Ectodermal cell (in vitro differentiated cells): ENCODE results near the gene TPST2.
"Not testable (repeated sequence)": the region's sequence is repeated elsewhere in the genome, so short reads cannot be mapped to it uniquely, and the experiment has no call there.

ENCODE experiments used
- H3K27ac ChIP-seq: 2 replicates; pipeline ENCODE4 v1.7.0; 2013; ENCODE audit warnings: mild to moderate bottlenecking, low read depth, low read length; ENCODE audit not compliant: insufficient read depth, poor library complexity, severe bottlenecking
- H3K27me3 ChIP-seq: 2 replicates; pipeline ENCODE4 v1.7.0; 2013; ENCODE audit warnings: mild to moderate bottlenecking, low read length; ENCODE audit not compliant: insufficient read depth, control insufficient read depth, poor library complexity, severe bottlenecking
- H3K36me3 ChIP-seq: one replicate; pipeline ENCODE4 v1.7.0; 2013; ENCODE audit warnings: low read length; ENCODE audit not compliant: control insufficient read depth, insufficient read depth
- H3K4me1 ChIP-seq: one replicate; pipeline ENCODE4 v1.7.0; 2013; ENCODE audit warnings: low read length; ENCODE audit not compliant: control insufficient read depth, insufficient read depth
- H3K4me3 ChIP-seq: 2 replicates; pipeline ENCODE4 v1.7.0; 2013; ENCODE audit warnings: low read depth, low read length, control low read depth; ENCODE audit not compliant: insufficient read depth
- H3K9me3 ChIP-seq: 2 replicates; pipeline ENCODE4 v1.7.0; 2013; ENCODE audit warnings: mild to moderate bottlenecking, low read length, moderate library complexity; ENCODE audit not compliant: control insufficient read depth
- WGBS, 2 experiments: methylation state at CpG; one replicate each; pipeline ENCODE4 v1.1.7; 2013; ENCODE audit warnings: missing lambda C conversion rate in 2 of 2; 5-methylcytosine and 5-hydroxymethylcytosine counted together

The TPST2 gene

GRCh38 chr22:26621663-26622062 is 31.7 kb upstream of the TPST2 start, which contains the start of gene CRYBA4:
Gene CRYBA4 (plus strand): TSS chr22:26621963. CDS start chr22:26622597, 634 bp downstream.
- WGBS, 2 experiments = 48 to 51% methylated on average over 7 of the region's 7 CpGs

GRCh38 chr22:26620197-26620596 is 30.3 kb upstream of the TPST2 start:
- H3K4me1 ChIP-seq = peaks cover 27% of the 10 kb centered on the region
- H3K27me3 ChIP-seq = no peaks in the 10 kb centered on the region
- H3K9me3 ChIP-seq = no peaks in the 10 kb centered on the region
- no peak overlapping the region for H3K27ac ChIP-seq
- WGBS, 2 experiments = 84 to 95% methylated on average over 1 to 2 of the region's 2 CpGs
- H3K4me3 ChIP-seq = no peak overlapping the region
- H3K36me3 ChIP-seq = no peaks in the 10 kb centered on the region

More at GRCh38 chr22:26621663-26622062, 31.7 kb upstream of the TPST2 start, which contains the start of gene CRYBA4:
- Histone ChIP-seq H3K27me3 (no peaks in the 10 kb centered on the region), H3K27ac (no peak within 1 kb of the TSS), H3K9me3 (no peaks in the 10 kb centered on the region), H3K4me3 (no peak within 1 kb of the TSS), H3K4me1 (peaks cover 20% of the 10 kb centered on the region), H3K36me3 (no peaks in the 10 kb centered on the region)

GRCh38 chr22:26619510-26619909 is 29.6 kb upstream of the TPST2 start:
- no peaks in the 10 kb centered on the region for H3K36me3 ChIP-seq
- H3K9me3 ChIP-seq = no peaks in the 10 kb centered on the region
- no peak overlapping the region for H3K27ac ChIP-seq
- H3K4me3 ChIP-seq = no peak overlapping the region
- H3K27me3 ChIP-seq = peaks cover 1% of the 10 kb centered on the region
- 85 to 92% methylated on average over 6 of the region's 6 CpGs for WGBS, 2 experiments
- H3K4me1 ChIP-seq = peaks cover 30% of the 10 kb centered on the region

GRCh38 chr22:26618455-26618854 is 28.5 kb upstream of the TPST2 start:
- Histone ChIP-seq H3K36me3 (no peaks in the 10 kb centered on the region), H3K4me1 (peaks cover 30% of the 10 kb centered on the region), H3K4me3 (no peak overlapping the region), H3K27ac (no peak overlapping the region), H3K27me3 (peaks cover 9% of the 10 kb centered on the region), H3K9me3 (no peaks in the 10 kb centered on the region)
- 92% methylated on average over 8 of the region's 8 CpGs for WGBS, 2 experiments

GRCh38 chr22:26617271-26618199 is 27.6 kb upstream of the TPST2 start, which contains the start of gene CRYBB1:
Gene CRYBB1 (minus strand): TSS chr22:26618027. CDS start chr22:26616319, 1,708 bp downstream.
- peak within 1 kb of the TSS; percentile 3 for H3K27ac ChIP-seq
- peaks cover 16% of the 10 kb centered on the region for H3K27me3 ChIP-seq
- no peak within 1 kb of the TSS for H3K4me3 ChIP-seq
- no peaks in the 10 kb centered on the region for H3K9me3 ChIP-seq
- H3K4me1 ChIP-seq = peaks cover 30% of the 10 kb centered on the region
- 45 to 47% methylated on average over 7 of the region's 7 CpGs for WGBS, 2 experiments
- no peaks in the 10 kb centered on the region for H3K36me3 ChIP-seq

GRCh38 chr22:26616650-26617049 is 26.7 kb upstream of the TPST2 start:
- Histone ChIP-seq H3K27ac (peak overlapping the region; percentile 3), H3K27me3 (peaks cover 16% of the 10 kb centered on the region)

GRCh38 chr22:26615830-26616435 is 26.0 kb upstream of the TPST2 start:
- 84% methylated on average over 11 of the region's 11 CpGs for WGBS, 2 experiments
- H3K27ac ChIP-seq = no peak overlapping the region
- H3K27me3 ChIP-seq = peaks cover 16% of the 10 kb centered on the region

More at GRCh38 chr22:26616650-26617049, 26.7 kb upstream of the TPST2 start:
- Histone ChIP-seq H3K36me3 (no peaks in the 10 kb centered on the region), H3K9me3 (no peaks in the 10 kb centered on the region), H3K4me3 (no peak overlapping the region), H3K4me1 (peaks cover 30% of the 10 kb centered on the region)
- WGBS, 2 experiments = 33 to 47% methylated on average over 2 of the region's 2 CpGs

GRCh38 chr22:26615149-26615548 is 25.2 kb upstream of the TPST2 start:
- no peak overlapping the region for H3K4me3 ChIP-seq
- H3K27ac ChIP-seq = no peak overlapping the region
- WGBS, 2 experiments = 52 to 65% methylated on average over 2 to 5 of the region's 5 CpGs
- H3K27me3 ChIP-seq = peaks cover 16% of the 10 kb centered on the region
- H3K36me3 ChIP-seq = no peaks in the 10 kb centered on the region
- no peaks in the 10 kb centered on the region for H3K9me3 ChIP-seq
- H3K4me1 ChIP-seq = peaks cover 26% of the 10 kb centered on the region

More at GRCh38 chr22:26615830-26616435, 26.0 kb upstream of the TPST2 start:
- no peak overlapping the region for H3K4me3 ChIP-seq
- H3K36me3 ChIP-seq = no peaks in the 10 kb centered on the region
- H3K9me3 ChIP-seq = no peaks in the 10 kb centered on the region
- peaks cover 26% of the 10 kb centered on the region for H3K4me1 ChIP-seq

- H3K9me3 ChIP-seq = no peaks in the 10 kb centered on the region
- 37 to 41% methylated on average over 13 to 14 of the region's 14 CpGs for WGBS, 2 experiments
- no peak overlapping the region for H3K4me3 ChIP-seq
- H3K27me3 ChIP-seq = peaks cover 16% of the 10 kb centered on the region
- no peaks in the 10 kb centered on the region for H3K36me3 ChIP-seq
- H3K27ac ChIP-seq = no peak overlapping the region
- H3K4me1 ChIP-seq = peaks cover 26% of the 10 kb centered on the region
Measured at GRCh38 chr22:26614322-26614721, 24.4 kb upstream of the TPST2 start.

- Histone ChIP-seq H3K27me3 (peaks cover 16% of the 10 kb centered on the region), H3K4me1 (peaks cover 26% of the 10 kb centered on the region)
- H3K9me3 ChIP-seq, H3K36me3 ChIP-seq, H3K27ac ChIP-seq, H3K4me3 ChIP-seq: not testable (repeated sequence)
- 6 to 8% methylated on average over 10 of the region's 10 CpGs for WGBS, 2 experiments
Measured at GRCh38 chr22:26613753-26614152, 23.8 kb upstream of the TPST2 start.
